ENCODE results near the gene PIGU. TPM values are rescaled to one million over a fixed set of nuclear protein-coding genes. Genes with fewer than 3 reads are reported as not detected.
A peak's percentile ranks its signal among the peaks of the same experiment; 100 is the strongest.

PIGU gene
- total and polyA plus RNA-seq, 2 of the 13 experiments (the other 11 are each of a cell fraction or from before 2014, with no cell fraction given), result 45.5 to 231 TPM

DNA sequence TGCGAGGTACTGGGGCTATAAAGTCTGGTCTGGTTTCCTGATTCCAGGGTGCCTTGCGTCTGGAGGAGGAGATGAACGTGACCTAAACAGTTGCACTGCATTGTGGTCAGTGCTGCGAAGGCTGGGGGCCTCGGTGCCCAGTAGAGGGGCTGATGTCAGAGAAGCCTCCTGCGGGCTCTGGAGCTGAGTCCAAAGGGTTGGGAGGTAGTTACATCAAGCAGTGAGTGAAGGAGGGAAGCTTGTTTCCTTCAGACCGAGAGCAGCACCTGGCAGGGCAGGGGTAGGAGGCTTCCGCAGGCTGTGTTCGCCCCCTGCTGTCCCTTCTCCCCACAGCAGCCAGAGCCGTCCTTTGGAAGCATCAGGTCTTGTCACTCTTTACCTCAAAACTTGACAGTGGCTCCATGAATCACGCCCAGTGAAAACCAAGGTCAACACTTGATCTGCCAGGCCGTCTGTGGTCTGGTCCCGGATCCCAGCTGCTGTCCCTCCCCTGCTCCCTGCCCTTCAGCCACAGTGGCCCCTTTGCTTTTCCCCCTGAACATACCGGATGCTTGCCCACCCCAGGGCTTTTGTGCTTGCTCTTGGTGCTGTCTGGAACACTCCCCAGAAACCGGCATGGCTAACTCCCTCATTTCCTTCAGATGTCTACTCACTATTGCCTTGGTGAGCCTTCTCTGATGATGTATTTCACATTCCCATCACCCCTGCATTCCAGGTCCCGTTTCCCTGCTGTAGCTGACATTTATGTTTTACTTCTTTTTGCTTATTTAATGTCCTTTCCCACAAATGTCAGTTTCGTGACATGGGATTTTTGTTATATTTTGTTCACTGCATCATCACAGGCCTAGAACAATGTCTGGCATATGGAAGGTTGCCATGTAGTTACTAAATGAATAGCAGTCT is 153.7 kb downstream of the PIGU start (continued):
- TF ChIP-seq ZNF441 (CRISPR knock-in tag; IDR thresholded peaks at IDR 0.05; ENCODE audit: borderline replicate concordance), result no peak
- TF ChIP-seq ZNF296 (CRISPR knock-in tag; conservative IDR thresholded peaks at IDR 0.05), result no peak
- TF ChIP-seq, protein P1, sequence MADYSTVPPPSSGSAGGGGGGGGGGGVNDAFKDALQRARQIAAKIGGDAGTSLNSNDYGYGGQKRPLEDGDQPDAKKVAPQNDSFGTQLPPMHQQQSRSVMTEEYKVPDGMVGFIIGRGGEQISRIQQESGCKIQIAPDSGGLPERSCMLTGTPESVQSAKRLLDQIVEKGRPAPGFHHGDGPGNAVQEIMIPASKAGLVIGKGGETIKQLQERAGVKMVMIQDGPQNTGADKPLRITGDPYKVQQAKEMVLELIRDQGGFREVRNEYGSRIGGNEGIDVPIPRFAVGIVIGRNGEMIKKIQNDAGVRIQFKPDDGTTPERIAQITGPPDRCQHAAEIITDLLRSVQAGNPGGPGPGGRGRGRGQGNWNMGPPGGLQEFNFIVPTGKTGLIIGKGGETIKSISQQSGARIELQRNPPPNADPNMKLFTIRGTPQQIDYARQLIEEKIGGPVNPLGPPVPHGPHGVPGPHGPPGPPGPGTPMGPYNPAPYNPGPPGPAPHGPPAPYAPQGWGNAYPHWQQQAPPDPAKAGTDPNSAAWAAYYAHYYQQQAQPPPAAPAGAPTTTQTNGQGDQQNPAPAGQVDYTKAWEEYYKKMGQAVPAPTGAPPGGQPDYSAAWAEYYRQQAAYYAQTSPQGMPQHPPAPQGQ (CRISPR knock-in tag; IDR thresholded peaks at IDR 0.05; ENCODE audit: borderline replicate concordance), result no peak; the same call in 1 of the 2 replicates
- no peak; the same call in 1 of the 2 replicates for TF ChIP-seq TFDP2 (CRISPR knock-in tag; IDR thresholded peaks at IDR 0.05)
- no peak for TF ChIP-seq ZNF557 (CRISPR knock-in tag; IDR thresholded peaks at IDR 0.05)
- no peak for TF ChIP-seq CEBPB (IDR thresholded peaks at IDR 0.05; ENCODE audit: borderline replicate concordance, low read depth, low read length)
- TF ChIP-seq IRF1 (CRISPR knock-in tag; IDR thresholded peaks at IDR 0.05; ENCODE audit: low read depth), result no peak
- TF ChIP-seq TOPORS (CRISPR knock-in tag; IDR thresholded peaks at IDR 0.05), result peak; percentile 28; the same call in 1 of the 2 replicates
- no peak for TF ChIP-seq CBFB (CRISPR knock-in tag; IDR thresholded peaks at IDR 0.05)
- peak; percentile 69 for TF ChIP-seq GFI1 (CRISPR knock-in tag; IDR thresholded peaks at IDR 0.05; ENCODE audit: borderline replicate concordance)
- TF ChIP-seq, protein P2, sequence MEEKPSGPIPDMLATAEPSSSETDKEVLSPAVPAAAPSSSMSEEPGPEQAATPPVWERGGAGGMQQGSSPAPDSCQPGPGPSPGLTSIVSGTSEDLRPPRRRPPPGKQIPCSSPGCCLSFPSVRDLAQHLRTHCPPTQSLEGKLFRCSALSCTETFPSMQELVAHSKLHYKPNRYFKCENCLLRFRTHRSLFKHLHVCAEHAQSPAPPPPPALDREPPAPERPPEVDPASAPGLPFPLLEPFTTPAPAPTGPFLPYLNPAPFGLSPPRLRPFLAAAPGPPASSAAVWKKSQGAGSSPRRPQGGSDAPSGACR (CRISPR knock-in tag; IDR thresholded peaks at IDR 0.05), result no peak
- TF ChIP-seq CENPT (CRISPR knock-in tag; IDR thresholded peaks at IDR 0.05; ENCODE audit: low read depth), result no peak
- TF ChIP-seq ZNF777 (CRISPR knock-in tag; IDR thresholded peaks at IDR 0.05), result no peak
- TF ChIP-seq SMAD9 (CRISPR knock-in tag; IDR thresholded peaks at IDR 0.05), result no peak
- TF ChIP-seq, protein P3, sequence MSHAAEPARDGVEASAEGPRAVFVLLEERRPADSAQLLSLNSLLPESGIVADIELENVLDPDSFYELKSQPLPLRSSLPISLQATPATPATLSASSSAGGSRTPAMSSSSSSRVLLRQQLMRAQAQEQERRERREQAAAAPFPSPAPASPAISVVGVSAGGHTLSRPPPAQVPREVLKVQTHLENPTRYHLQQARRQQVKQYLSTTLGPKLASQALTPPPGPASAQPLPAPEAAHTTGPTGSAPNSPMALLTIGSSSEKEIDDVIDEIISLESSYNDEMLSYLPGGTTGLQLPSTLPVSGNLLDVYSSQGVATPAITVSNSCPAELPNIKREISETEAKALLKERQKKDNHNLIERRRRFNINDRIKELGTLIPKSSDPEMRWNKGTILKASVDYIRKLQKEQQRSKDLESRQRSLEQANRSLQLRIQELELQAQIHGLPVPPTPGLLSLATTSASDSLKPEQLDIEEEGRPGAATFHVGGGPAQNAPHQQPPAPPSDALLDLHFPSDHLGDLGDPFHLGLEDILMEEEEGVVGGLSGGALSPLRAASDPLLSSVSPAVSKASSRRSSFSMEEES (CRISPR knock-in tag; IDR thresholded peaks at IDR 0.05), result peak; percentile 27; the same call in 1 of the 2 replicates
- TF ChIP-seq MAF1 (CRISPR knock-in tag; IDR thresholded peaks at IDR 0.05; ENCODE audit: borderline replicate concordance), result no peak
- TF ChIP-seq SIX1 (CRISPR knock-in tag; IDR thresholded peaks at IDR 0.05; ENCODE audit: borderline replicate concordance), result no peak
- TF ChIP-seq NFATC3 (CRISPR knock-in tag; IDR thresholded peaks at IDR 0.05), result no peak
- TF ChIP-seq IKZF4 (CRISPR knock-in tag; IDR thresholded peaks at IDR 0.05; ENCODE audit: borderline replicate concordance, low read depth, not compliant biosample characterization), result peak; percentile 15
- TF ChIP-seq, protein P4, sequence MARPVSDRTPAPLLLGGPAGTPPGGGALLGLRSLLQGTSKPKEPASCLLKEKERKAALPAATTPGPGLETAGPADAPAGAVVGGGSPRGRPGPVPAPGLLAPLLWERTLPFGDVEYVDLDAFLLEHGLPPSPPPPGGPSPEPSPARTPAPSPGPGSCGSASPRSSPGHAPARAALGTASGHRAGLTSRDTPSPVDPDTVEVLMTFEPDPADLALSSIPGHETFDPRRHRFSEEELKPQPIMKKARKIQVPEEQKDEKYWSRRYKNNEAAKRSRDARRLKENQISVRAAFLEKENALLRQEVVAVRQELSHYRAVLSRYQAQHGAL (CRISPR knock-in tag; IDR thresholded peaks at IDR 0.05; ENCODE audit: not compliant biosample characterization), result no peak
- TF ChIP-seq, protein P5, sequence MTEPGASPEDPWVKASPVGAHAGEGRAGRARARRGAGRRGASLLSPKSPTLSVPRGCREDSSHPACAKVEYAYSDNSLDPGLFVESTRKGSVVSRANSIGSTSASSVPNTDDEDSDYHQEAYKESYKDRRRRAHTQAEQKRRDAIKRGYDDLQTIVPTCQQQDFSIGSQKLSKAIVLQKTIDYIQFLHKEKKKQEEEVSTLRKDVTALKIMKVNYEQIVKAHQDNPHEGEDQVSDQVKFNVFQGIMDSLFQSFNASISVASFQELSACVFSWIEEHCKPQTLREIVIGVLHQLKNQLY (CRISPR knock-in tag; IDR thresholded peaks at IDR 0.05), result no peak
